DND-41 (cell line): ENCODE measurements around the gene SMAGP.
"Not testable (repeated sequence)": the region's sequence is repeated elsewhere in the genome, so short reads cannot be mapped to it uniquely, and the experiment has no call there.

Experiments used
- CTCF ChIP-seq: IDR thresholded peaks from 2 replicates; pipeline ENCODE4 v1.5.1; 2012; ENCODE audit warnings: borderline replicate concordance, low read length, moderate library complexity, mild to moderate bottlenecking; ENCODE audit not compliant: poor library complexity, severe bottlenecking; ENCODE audit errors: extremely low read depth
- EZH2 ChIP-seq: IDR thresholded peaks from 3 replicates; pipeline ENCODE4 v1.6.1; 2012; ENCODE audit warnings: borderline replicate concordance, low read depth, mild to moderate bottlenecking, moderate library complexity, low read length, inconsistent platforms; ENCODE audit not compliant: severe bottlenecking

- not testable (repeated sequence) for TF ChIP-seq CTCF, EZH2
These were observed 2.6 kb upstream of the SMAGP start for GRCh38 chr12:51272810-51273209.
